Activated T-helper 1 cell treated with anti-CD3 and anti-CD28 coated beads, Interleukin-12 subunit alpha, Interleukin-12 subunit beta, Interleukin-2, Interleukin-4 antibody, amounts not matched to agents 30 ng/mL and 10 ng/mL and 1 ng/mL, durations not matched to agents 14 hours and 24 hours and 36 hours (primary cell): ENCODE measurements around the gene TAS2R60. TPM values are rescaled to one million over a fixed set of nuclear protein-coding genes. Genes with fewer than 3 reads are reported as not detected.
"Not testable (repeated sequence)": the region's sequence is repeated elsewhere in the genome, so short reads cannot be mapped to it uniquely, and the experiment has no call there.

Experiments used
- DNase-seq: peaks from one replicate; pipeline ENCODE4 v3.0.0; 2021; ENCODE audit warnings: low spot score
- H3K27ac Mint-ChIP-seq: one replicate; pipeline ENCODE4 v1.8.0; 2021; ENCODE audit warnings: mild to moderate bottlenecking, mixed read lengths
- H3K27me3 Mint-ChIP-seq: one replicate; pipeline ENCODE4 v1.8.0; 2022; ENCODE audit warnings: mild to moderate bottlenecking, moderate library complexity, mixed read lengths; ENCODE audit not compliant: insufficient read depth
- H3K36me3 Mint-ChIP-seq: one replicate; pipeline ENCODE4 v1.8.0; 2021; ENCODE audit warnings: low read depth, mixed read lengths
- H3K4me1 Mint-ChIP-seq: one replicate; pipeline ENCODE4 v1.8.0; 2021; ENCODE audit warnings: low read depth, mixed read lengths
- H3K4me3 Mint-ChIP-seq: one replicate; pipeline ENCODE4 v1.8.0; 2021; ENCODE audit warnings: mild to moderate bottlenecking, moderate library complexity, mixed read lengths
- H3K9me3 Mint-ChIP-seq: one replicate; pipeline ENCODE4 v1.8.0; 2021; ENCODE audit warnings: mixed read lengths
- intact Hi-C: fragments of 100-400 bp; cut with micrococcal nuclease; formaldehyde crosslinking; loops from one replicate; pipeline ENCODE4 v1.15.1; 2024
- total RNA-seq: library from RNA; stranded (reverse); gene quantifications from 2 replicates; pipeline ENCODE4 v1.2.3, GENCODE V29; 2022

TAS2R60 gene, protein sequence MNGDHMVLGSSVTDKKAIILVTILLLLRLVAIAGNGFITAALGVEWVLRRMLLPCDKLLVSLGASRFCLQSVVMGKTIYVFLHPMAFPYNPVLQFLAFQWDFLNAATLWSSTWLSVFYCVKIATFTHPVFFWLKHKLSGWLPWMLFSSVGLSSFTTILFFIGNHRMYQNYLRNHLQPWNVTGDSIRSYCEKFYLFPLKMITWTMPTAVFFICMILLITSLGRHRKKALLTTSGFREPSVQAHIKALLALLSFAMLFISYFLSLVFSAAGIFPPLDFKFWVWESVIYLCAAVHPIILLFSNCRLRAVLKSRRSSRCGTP
- not detected in 2 replicates for total RNA-seq

DNA sequence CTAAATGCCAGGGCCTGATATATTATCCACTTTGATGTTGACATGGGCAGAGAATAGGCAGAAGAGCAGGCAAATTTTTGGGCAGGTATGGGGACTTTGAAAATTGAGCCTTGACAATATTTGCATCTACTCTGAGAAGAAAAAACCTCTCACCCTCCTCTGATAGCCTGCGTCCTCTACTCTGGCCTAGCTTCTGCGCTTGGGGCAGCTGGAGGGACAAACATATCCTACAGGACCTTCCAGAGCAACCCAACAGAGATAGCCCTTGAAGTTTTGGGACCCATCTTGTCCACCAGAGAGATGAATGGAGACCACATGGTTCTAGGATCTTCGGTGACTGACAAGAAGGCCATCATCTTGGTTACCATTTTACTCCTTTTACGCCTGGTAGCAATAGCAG is at the start of gene TAS2R60:
Gene TAS2R60 (plus strand): TSS at position 301 of the 400 bp plus-strand sequence. CDS start 0 bp downstream, at position 301.
- Mint-ChIP-seq H3K4me3 (no peak within 1 kb of the TSS), H3K9me3 (no peaks in the 10 kb centered on the region), H3K27ac (no peak within 1 kb of the TSS), H3K36me3 (no peaks in the 10 kb centered on the region), H3K27me3 (peaks cover 2% of the 10 kb centered on the region), H3K4me1 (no peaks in the 10 kb centered on the region)
- no peak for DNase-seq
- intact Hi-C loops: no loop called here

DNA sequence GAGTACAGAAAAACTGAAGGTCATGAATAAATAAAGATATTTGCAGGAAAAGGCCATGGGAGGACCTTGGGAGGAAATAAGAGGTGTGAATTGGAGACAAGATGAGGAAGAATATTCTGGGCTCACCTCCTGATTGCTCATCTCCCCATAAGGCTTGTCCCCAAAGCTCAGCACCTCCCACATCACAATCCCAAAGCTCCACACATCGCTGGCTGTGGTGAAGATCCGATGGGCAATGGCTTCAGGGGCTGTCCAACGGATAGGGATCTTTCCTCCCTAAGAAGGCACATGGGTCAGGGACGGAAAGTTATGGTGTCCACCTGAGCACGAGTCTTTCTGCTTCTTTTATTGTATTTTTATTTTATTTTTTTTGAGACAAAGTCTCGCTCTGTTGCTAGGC is 49.2 kb upstream of the TAS2R60 start:
- no peak overlapping the region for H3K27ac Mint-ChIP-seq
- H3K27me3 Mint-ChIP-seq: no peaks in the 10 kb centered on the region
- DNase-seq: no peak
- H3K36me3 Mint-ChIP-seq: peaks cover 22% of the 10 kb centered on the region
- peaks cover 16% of the 10 kb centered on the region for H3K4me1 Mint-ChIP-seq
- intact Hi-C loops: no loop called here
- H3K4me3 Mint-ChIP-seq: no peak overlapping the region
- H3K9me3 Mint-ChIP-seq: no peaks in the 10 kb centered on the region

DNA sequence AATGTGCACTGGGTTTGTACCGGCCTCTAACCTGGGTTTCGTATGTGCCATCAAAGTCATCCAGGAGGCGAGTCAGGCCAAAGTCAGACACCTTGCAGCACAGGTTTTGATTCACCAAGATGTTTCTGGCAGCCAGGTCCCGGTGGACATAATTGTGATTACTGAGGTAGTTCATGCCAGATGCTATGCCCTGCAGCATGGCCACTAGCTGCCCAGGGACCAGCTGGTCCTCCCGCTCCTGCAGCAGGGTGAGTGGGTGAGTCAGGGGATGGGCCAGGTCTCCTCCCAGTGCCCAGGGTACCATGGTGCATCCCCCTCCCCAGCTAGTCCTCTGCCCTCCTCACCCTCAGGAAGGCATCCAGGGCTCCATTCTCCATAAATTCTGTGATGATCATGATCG is 48.5 kb upstream of the TAS2R60 start:
- Mint-ChIP-seq H3K27me3 (no peaks in the 10 kb centered on the region), H3K27ac (no peak overlapping the region), H3K4me3 (no peak overlapping the region), H3K36me3 (peaks cover 16% of the 10 kb centered on the region), H3K9me3 (no peaks in the 10 kb centered on the region), H3K4me1 (peaks cover 9% of the 10 kb centered on the region)
- intact Hi-C loops: no loop called here
- no peak for DNase-seq

DNA sequence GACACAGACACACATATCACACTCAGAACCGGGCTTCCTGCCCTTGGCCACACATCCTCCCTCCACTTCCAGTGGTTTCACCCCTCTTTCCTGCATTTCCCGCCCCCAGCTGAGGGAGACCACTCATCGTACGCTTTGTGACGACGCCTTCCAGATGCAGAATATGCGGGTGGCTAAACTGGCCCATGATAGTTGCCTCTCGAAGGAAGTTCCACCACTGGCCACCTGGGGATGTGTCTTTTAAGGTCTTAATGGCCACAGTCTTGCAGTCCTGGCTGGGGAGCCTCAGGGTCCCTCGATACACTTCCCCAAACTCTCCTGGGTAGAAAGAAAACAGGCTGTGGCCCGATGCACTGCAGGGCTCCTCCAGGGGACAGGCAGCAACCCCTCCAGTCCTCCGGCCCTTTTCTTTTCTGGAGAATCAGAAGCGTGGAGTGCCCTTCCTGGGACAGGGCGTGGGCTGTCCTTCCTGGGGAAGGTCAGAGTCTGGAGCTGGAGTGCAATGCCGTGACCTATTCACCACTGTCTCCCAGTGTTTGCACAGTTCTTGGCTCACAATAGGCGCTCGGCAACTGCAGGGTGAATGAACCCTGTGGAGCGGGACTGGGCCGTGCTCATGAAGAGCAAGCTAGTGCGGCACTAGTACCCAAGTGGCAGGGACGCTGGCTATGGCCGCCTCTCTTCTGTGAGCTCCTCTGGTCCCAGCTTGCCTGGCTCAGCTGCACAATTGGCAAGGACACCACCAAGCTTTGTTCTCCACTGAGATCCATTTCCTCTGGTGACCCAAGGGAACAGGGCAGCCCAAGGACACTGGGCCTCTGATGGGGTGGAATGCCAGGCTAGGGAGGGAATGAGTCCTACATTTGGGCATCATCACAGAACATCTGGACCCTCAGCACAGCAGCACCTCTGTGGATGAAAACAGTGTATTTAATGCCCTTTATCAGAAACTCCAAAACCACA is 47.8 kb upstream of the TAS2R60 start:
- Mint-ChIP-seq H3K27me3 (no peaks in the 10 kb centered on the region), H3K36me3 (peaks cover 11% of the 10 kb centered on the region), H3K27ac (peak overlapping the region; percentile 72), H3K9me3 (no peaks in the 10 kb centered on the region), H3K4me1 (peaks cover 6% of the 10 kb centered on the region), H3K4me3 (no peak overlapping the region)
- no peak for DNase-seq
- intact Hi-C loops: no loop called here

DNA sequence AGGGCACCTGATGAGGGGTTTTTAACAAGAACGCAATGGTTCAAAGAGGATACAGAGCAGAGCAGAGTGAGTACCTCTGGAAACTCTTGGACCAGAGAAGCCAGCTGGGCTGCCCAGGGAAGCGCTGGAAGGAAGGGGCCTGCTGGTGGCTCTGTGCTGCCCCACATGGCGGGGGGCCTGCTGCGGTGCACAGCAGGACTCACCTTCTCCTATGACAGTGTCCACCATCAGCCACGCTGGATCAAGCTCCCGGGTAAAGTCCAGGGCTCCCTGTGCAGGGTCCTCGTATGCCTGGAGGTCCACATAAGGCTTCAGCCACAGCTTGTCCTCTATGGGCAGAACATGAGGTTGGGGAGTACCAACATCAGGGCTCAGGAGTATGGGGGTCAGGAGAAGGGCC is 47.1 kb upstream of the TAS2R60 start:
- DNase-seq: no peak
- H3K9me3 Mint-ChIP-seq: no peaks in the 10 kb centered on the region
- intact Hi-C loops: no loop called here
- H3K4me1 Mint-ChIP-seq: peaks cover 6% of the 10 kb centered on the region
- peaks cover 2% of the 10 kb centered on the region for H3K27me3 Mint-ChIP-seq
- H3K36me3 Mint-ChIP-seq: peaks cover 11% of the 10 kb centered on the region
- H3K4me3 Mint-ChIP-seq: no peak overlapping the region
- H3K27ac Mint-ChIP-seq: no peak overlapping the region

DNA sequence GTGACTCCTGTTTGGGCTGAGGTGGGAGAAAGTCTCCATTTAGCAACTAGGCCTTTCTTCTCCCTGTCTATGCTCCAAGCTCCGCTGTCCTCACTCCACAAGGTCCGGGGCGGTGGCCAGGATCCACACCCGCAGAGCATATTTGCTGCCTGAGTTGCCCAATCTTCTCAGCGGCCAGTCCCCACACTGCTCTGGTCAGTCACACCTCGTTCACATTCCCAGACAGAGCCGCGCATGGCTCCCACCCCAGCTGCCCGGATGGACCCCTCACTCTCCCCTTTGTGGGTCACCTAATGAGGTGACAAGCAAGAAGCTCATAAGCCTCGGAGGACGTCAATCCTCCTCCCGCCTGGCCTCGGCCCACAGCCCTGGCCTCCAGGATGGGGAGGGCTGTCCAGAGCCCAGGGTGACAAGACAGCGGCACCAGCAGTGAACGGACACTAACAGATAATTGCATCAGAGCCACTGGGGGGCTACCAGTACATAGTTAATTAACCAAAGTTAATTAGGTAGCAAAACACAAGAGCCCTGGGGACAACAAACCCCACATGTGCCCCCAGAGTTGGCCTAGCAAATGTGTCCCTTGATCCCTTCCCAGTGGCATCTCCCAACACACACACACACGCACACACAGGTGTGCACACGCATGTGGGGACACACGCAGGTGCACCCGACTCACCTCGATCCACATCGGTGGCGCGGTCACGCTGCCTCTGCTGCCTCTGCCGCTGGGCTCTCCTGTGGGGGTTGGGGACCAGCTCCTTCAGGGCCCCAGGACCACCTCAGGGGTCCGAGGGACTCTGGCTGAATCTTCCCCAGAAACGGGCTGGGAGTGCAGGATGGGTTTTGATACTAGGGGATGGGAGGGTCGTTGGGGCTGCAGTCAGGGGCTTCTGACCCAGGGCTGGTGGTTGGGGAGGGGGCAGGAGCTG is 46.4 kb upstream of the TAS2R60 start:
- Mint-ChIP-seq H3K9me3 (no peaks in the 10 kb centered on the region), H3K4me3 (no peak overlapping the region), H3K27ac (no peak overlapping the region), H3K36me3 (peaks cover 8% of the 10 kb centered on the region), H3K27me3 (peaks cover 6% of the 10 kb centered on the region), H3K4me1 (peaks cover 6% of the 10 kb centered on the region)
- no peak for DNase-seq
- intact Hi-C loops: no loop called here

DNA sequence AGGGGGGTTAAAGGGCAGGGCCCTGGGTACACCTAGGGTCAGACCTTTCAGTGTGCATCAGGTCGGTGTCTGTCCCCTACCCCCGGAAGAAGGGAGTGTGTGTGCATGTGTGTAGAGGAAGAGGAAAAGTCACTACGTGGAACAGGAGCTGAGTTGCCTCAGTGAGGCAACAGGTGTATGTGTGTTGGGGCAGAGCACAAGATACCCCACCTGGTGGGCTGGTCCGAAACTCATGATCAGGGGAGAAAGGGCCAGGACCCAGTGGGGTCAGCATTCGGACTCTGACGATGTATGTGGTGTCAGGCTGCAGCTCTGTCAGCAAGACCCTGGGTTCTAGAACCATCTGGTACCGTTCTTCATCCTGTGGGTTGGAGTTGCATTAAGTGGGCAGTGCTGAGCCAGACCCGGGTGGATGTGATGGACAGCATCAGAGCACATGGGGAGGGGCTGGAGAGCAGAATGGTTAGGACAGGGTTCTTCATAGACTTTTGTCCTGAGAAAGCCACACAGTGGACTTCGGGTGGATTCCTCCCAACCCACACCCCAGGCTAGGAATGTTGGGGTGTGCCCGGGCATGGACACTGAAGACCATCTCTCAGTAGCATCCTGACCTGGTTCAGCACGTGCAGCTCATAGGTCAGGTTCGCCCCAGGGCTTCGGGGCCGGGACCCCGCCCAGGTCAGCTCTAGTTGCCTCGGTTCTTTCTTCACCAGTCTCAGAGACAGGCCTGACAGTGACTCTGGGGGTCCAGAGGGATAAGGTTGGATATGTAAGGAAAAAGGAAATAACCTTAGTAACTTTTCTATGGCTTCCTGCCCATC is 45.3 kb upstream of the TAS2R60 start:
- H3K9me3 Mint-ChIP-seq: no peaks in the 10 kb centered on the region
- H3K4me3 Mint-ChIP-seq: no peak overlapping the region
- H3K27me3 Mint-ChIP-seq: peaks cover 9% of the 10 kb centered on the region
- no peak for DNase-seq
- H3K36me3 Mint-ChIP-seq: peaks cover 6% of the 10 kb centered on the region
- H3K27ac Mint-ChIP-seq: no peak overlapping the region
- intact Hi-C loops: no loop called here
- H3K4me1 Mint-ChIP-seq: peaks cover 6% of the 10 kb centered on the region

DNA sequence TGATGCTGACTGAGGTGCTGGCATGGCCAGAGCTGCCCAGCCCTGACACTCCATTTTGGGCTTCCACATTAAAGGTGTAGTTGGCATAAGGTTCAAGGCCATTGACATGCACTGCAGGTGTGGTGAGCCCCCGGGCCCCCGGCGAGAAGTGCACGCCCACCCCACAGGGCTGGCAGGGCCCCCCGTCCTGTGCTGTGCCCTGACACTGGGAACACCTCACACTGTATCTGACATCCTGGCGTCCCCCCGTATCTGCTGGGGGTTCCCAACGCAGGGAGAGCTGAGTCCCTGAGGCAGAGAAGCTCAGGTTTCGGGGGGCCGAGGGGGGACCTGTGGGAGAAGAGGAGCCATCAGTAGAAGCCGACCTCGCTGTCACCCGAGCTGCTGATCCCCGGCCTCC is 44.6 kb upstream of the TAS2R60 start:
- peaks cover 10% of the 10 kb centered on the region for H3K27me3 Mint-ChIP-seq
- no peaks in the 10 kb centered on the region for H3K9me3 Mint-ChIP-seq
- intact Hi-C loops: no loop called here
- no peak for DNase-seq
- no peak overlapping the region for H3K4me3 Mint-ChIP-seq
- H3K36me3 Mint-ChIP-seq: peaks cover 3% of the 10 kb centered on the region
- no peak overlapping the region for H3K27ac Mint-ChIP-seq
- peaks cover 6% of the 10 kb centered on the region for H3K4me1 Mint-ChIP-seq

DNA sequence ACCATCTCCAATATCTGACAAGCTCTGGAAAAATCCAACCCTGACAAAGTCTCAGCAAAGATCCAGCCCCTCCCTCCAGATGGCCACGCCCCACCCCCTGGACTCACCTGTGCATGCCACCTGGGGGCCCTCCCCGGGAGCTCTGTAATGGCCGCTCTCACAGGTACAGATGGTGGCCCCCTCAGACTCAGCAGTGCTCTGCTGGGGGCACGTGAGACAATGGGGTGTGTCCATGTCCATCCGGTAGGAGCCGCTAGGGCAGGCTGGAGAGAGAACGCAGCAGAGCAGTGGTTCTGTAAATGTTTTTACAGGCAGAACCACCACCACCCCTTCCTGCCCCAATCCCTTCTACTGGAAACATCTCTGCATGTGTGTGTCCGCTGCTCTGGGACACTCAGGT is 44.1 kb upstream of the TAS2R60 start:
- no peaks in the 10 kb centered on the region for H3K9me3 Mint-ChIP-seq
- intact Hi-C loops: no loop called here
- no peak overlapping the region for H3K4me3 Mint-ChIP-seq
- no peak overlapping the region for H3K27ac Mint-ChIP-seq
- H3K4me1 Mint-ChIP-seq: peaks cover 6% of the 10 kb centered on the region
- DNase-seq: no peak
- peaks cover 10% of the 10 kb centered on the region for H3K27me3 Mint-ChIP-seq
- H3K36me3 Mint-ChIP-seq: peaks cover 1% of the 10 kb centered on the region

DNA sequence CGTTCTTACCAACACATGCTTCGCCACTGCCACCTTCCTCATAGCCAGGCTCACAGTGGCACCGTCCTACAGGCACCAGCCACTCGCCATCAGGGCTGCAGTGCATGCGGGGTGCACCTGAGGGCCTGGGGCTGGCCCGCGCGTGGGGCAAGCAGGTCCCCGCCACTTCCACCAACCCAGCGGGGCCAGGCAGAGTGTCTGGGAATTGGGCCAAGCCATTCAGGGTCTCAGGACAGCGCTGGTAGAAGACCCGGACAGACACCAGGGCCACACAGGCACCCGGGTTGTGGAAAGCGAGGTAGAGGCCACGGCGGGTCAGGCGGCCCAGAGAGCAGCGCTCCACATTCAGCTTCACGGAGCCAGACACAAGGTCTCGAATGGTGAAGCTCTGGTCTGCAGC is 43.6 kb upstream of the TAS2R60 start:
- no peak overlapping the region for H3K27ac Mint-ChIP-seq
- H3K9me3 Mint-ChIP-seq: no peaks in the 10 kb centered on the region
- H3K4me1 Mint-ChIP-seq: peaks cover 6% of the 10 kb centered on the region
- peaks cover 12% of the 10 kb centered on the region for H3K27me3 Mint-ChIP-seq
- intact Hi-C loops: no loop called here
- DNase-seq: no peak
- H3K4me3 Mint-ChIP-seq: no peak overlapping the region
- H3K36me3 Mint-ChIP-seq: peaks cover 1% of the 10 kb centered on the region

DNA sequence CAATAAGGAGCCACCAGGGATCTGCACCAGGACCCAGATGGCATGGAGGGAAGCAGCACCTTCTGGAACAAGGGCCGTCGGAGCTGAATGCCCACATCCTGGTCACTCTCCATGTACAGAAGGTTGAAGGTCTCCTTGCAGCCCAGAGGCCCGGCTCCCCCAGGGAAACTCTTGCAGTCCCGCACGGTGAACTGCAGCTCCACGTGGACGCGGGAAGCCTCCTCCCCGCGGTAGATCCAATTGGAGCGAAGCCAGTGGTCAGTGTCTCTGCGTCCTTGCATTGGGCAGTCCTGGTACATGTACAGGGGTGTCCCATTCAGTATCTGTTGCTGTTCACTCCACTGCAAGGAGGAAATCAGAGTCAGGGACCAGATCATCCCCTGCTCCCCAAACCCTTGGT is 42.0 kb upstream of the TAS2R60 start:
- intact Hi-C loops: no loop called here
- Mint-ChIP-seq H3K36me3 (no peaks in the 10 kb centered on the region), H3K4me3 (no peak overlapping the region), H3K4me1 (no peaks in the 10 kb centered on the region), H3K27ac (no peak overlapping the region), H3K9me3 (no peaks in the 10 kb centered on the region), H3K27me3 (peaks cover 23% of the 10 kb centered on the region)
- no peak for DNase-seq

DNA sequence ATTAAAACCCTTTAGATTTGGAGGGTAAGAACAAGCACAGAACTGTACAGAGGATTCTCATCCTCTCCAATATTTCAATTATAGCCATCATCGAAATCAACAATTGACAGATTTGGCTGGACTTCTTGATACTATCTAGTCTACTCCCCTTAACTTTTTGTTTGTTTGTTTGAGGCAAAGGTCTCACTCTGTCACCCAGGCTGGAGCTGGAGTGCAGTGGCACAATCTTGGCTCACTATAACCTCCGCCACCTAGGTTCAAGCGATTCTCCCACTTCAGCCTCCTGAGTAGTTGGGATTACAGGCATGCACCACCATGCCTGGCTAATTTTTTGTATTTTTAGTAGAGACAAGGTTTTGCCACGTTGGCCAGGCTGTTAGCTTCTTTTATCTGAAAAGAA is 41.0 kb upstream of the TAS2R60 start:
- H3K4me1 Mint-ChIP-seq, H3K27ac Mint-ChIP-seq, H3K36me3 Mint-ChIP-seq, DNase-seq, intact Hi-C loops, H3K9me3 Mint-ChIP-seq, H3K4me3 Mint-ChIP-seq: not testable (repeated sequence)
- H3K27me3 Mint-ChIP-seq: peaks cover 30% of the 10 kb centered on the region
